Measurements from ENCODE around the gene TRPM2. TPM values are rescaled to one million over a fixed set of nuclear protein-coding genes. Genes with fewer than 3 reads are reported as not detected.

Gene TRPM2
- total RNA-seq, 4 donors from 2014 or later = 1.6 to 3.5 (median 2.7) TPM

GRCh38 chr21:44461464-44462001 is 108.1 kb downstream of the TRPM2 start:
- no peak for DNase-seq (ENCODE audit: extremely low spot score)
- 70% methylated on average over 10 of the region's 15 CpGs for WGBS
- no peaks in the 10 kb centered on the region for H3K27me3 ChIP-seq
- H3K4me3 ChIP-seq = no peak overlapping the region
- peaks cover 0 to 17% (median 7%) of the 10 kb centered on the region in 4 donors for H3K36me3 ChIP-seq
- intact Hi-C loops (cut with DNase I) = no loop called here
- H3K4me1 ChIP-seq = peaks cover 0 to 8% (median 2%) of the 10 kb centered on the region in 4 donors
- H3K9me3 ChIP-seq = no peaks in the 10 kb centered on the region
- TF ChIP-seq POLR2A (IDR thresholded peaks at IDR 0.05; ENCODE audit: low read depth) = no peak
- no peak for TF ChIP-seq EP300 (IDR thresholded peaks at IDR 0.05)
- no peak for TF ChIP-seq CTCF (IDR thresholded peaks at IDR 0.05)
- no peak for TF ChIP-seq POLR2AphosphoS5 (IDR thresholded peaks at IDR 0.05)
- H3K27ac ChIP-seq (replicated peaks in 1 of 4) = no peak overlapping the region

GRCh38 chr21:44462086-44462833 is 108.8 kb downstream of the TRPM2 start:
- no peaks in the 10 kb centered on the region for H3K27me3 ChIP-seq
- H3K4me3 ChIP-seq = no peak overlapping the region
- no peaks in the 10 kb centered on the region for H3K9me3 ChIP-seq
- H3K36me3 ChIP-seq = peaks cover 0 to 12% (median 5%) of the 10 kb centered on the region in 4 donors
- TF ChIP-seq POLR2AphosphoS5 (IDR thresholded peaks at IDR 0.05) (no peak), POLR2A (IDR thresholded peaks at IDR 0.05; ENCODE audit: low read depth) (no peak), EP300 (IDR thresholded peaks at IDR 0.05) (no peak), CTCF (IDR thresholded peaks at IDR 0.05) (no peak)
- no peak for DNase-seq (ENCODE audit: extremely low spot score)
- H3K27ac ChIP-seq (replicated peaks in 1 of 4) = no peak overlapping the region
- intact Hi-C loops (cut with DNase I) = no loop called here
- H3K4me1 ChIP-seq = peaks cover 0 to 5% (median 0%) of the 10 kb centered on the region in 4 donors
- WGBS = 83% methylated on average over 17 of the region's 25 CpGs

GRCh38 chr21:44462834-44463200 is 109.4 kb downstream of the TRPM2 start:
- H3K4me1 ChIP-seq = peaks cover 0 to 5% (median 0%) of the 10 kb centered on the region in 4 donors
- H3K36me3 ChIP-seq = peaks cover 0 to 7% (median 3%) of the 10 kb centered on the region in 4 donors
- no peak overlapping the region for H3K4me3 ChIP-seq
- H3K9me3 ChIP-seq = no peaks in the 10 kb centered on the region
- TF ChIP-seq CTCF (IDR thresholded peaks at IDR 0.05) (no peak), POLR2A (IDR thresholded peaks at IDR 0.05; ENCODE audit: low read depth) (no peak), EP300 (IDR thresholded peaks at IDR 0.05) (no peak), POLR2AphosphoS5 (IDR thresholded peaks at IDR 0.05) (no peak)
- no peak for DNase-seq (ENCODE audit: extremely low spot score)
- intact Hi-C loops (cut with DNase I) = no loop called here
- WGBS = 100% methylated on average over 2 of the region's 11 CpGs
- H3K27me3 ChIP-seq = no peaks in the 10 kb centered on the region
- H3K27ac ChIP-seq (replicated peaks in 1 of 4) = no peak overlapping the region

- DNase-seq (ENCODE audit: extremely low spot score) = no peak
- H3K4me3 ChIP-seq = peak overlapping the region in 1 of 4 donors; percentile 16
- H3K27ac ChIP-seq (replicated peaks in 1 of 4) = no peak overlapping the region
- peaks cover 0 to 5% (median 0%) of the 10 kb centered on the region in 4 donors for H3K4me1 ChIP-seq
- intact Hi-C loops (cut with DNase I) = no loop called here
- no peaks in the 10 kb centered on the region for H3K27me3 ChIP-seq
- peaks cover 0 to 7% (median 3%) of the 10 kb centered on the region in 4 donors for H3K36me3 ChIP-seq
- WGBS = 54% methylated on average over 30 of the region's 30 CpGs
- no peak for TF ChIP-seq CTCF (IDR thresholded peaks at IDR 0.05)
- TF ChIP-seq POLR2AphosphoS5 (IDR thresholded peaks at IDR 0.05) = no peak
- TF ChIP-seq POLR2A (IDR thresholded peaks at IDR 0.05; ENCODE audit: low read depth) = no peak
- no peak for TF ChIP-seq EP300 (IDR thresholded peaks at IDR 0.05)
- H3K9me3 ChIP-seq = no peaks in the 10 kb centered on the region
These were observed 110.3 kb downstream of the TRPM2 start for GRCh38 chr21:44463724-44464123.
